OCI-LY1 (cell line): Measurements from ENCODE around the gene MAGI1.

Experiments
- H2AFZ ChIP-seq: fragments of 200-600 bp; sonication (generic), shearing (Covaris generic); 2 replicates; pipeline ENCODE4 v1.6.0; 2014; ENCODE audit warnings: antibody characterized with exemption, mild to moderate bottlenecking, low read length
- H3F3A ChIP-seq: fragments of 200-600 bp; sonication (generic), shearing (Covaris generic); 2 replicates; pipeline ENCODE4 v1.6.0; 2014; ENCODE audit warnings: mild to moderate bottlenecking, antibody characterized with exemption, low read length, moderate library complexity; ENCODE audit not compliant: insufficient read depth
- H3K27ac ChIP-seq: fragments of 200-600 bp; sonication (generic); 2 replicates; pipeline ENCODE4 v1.5.1; 2014; ENCODE audit warnings: low read length, mixed run types, mild to moderate bottlenecking, low read depth; ENCODE audit not compliant: poor library complexity, severe bottlenecking
- H3K27me3 ChIP-seq: fragments of 200-600 bp; sonication (generic); 2 replicates; pipeline ENCODE4 v1.6.0; 2014; ENCODE audit warnings: antibody characterized with exemption, mild to moderate bottlenecking, low read length, moderate library complexity; ENCODE audit not compliant: insufficient read depth
- H3K36me3 ChIP-seq: fragments of 200-600 bp; sonication (generic); 2 replicates; pipeline ENCODE4 v1.6.1; 2014; ENCODE audit warnings: mild to moderate bottlenecking, antibody characterized with exemption, low read length, moderate library complexity, mixed read lengths; ENCODE audit not compliant: insufficient read depth
- H3K4me1 ChIP-seq: fragments of 200-600 bp; sonication (generic); 2 replicates; pipeline ENCODE4 v1.5.1; 2014; ENCODE audit warnings: mild to moderate bottlenecking, low read length, moderate library complexity; ENCODE audit not compliant: insufficient read depth, severe bottlenecking
- H3K4me2 ChIP-seq: fragments of 200-600 bp; sonication (generic), shearing (Covaris generic); 2 replicates; pipeline ENCODE4 v1.6.1; 2014; ENCODE audit warnings: low read length
- H3K4me3 ChIP-seq: fragments of 200-600 bp; sonication (generic); 2 replicates; pipeline ENCODE4 v1.5.1; 2014; ENCODE audit warnings: low read length, low read depth, mild to moderate bottlenecking, mixed read lengths; ENCODE audit not compliant: poor library complexity, severe bottlenecking
- H3K79me2 ChIP-seq: fragments of 200-600 bp; shearing (Covaris generic); 2 replicates; pipeline ENCODE4 v1.6.1; 2016; ENCODE audit warnings: mixed run types, low read length, mixed read lengths; ENCODE audit not compliant: insufficient read depth
- H3K9ac ChIP-seq: fragments of 200-600 bp; sonication (generic), shearing (Covaris generic); 2 replicates; pipeline ENCODE4 v1.6.1; 2014; ENCODE audit warnings: mild to moderate bottlenecking, low read length, mixed read lengths
- H3K9me2 ChIP-seq: fragments of 200-600 bp; sonication (generic), shearing (Covaris generic); 2 replicates; pipeline ENCODE4 v1.6.1; 2014; ENCODE audit warnings: low read depth, mild to moderate bottlenecking, low read length, mixed read lengths
- H3K9me3 ChIP-seq: fragments of 200-600 bp; shearing (Covaris generic); 2 replicates; pipeline ENCODE4 v1.6.1; 2014; ENCODE audit warnings: low read length, mixed read lengths
- H4K20me1 ChIP-seq: fragments of 200-600 bp; sonication (generic), shearing (Covaris generic); 2 replicates; pipeline ENCODE4 v1.6.0; 2016; ENCODE audit warnings: mild to moderate bottlenecking, low read length; ENCODE audit not compliant: insufficient read depth
- EZH2 ChIP-seq: fragments of 200-600 bp; sonication (generic), shearing (Covaris generic); IDR thresholded peaks from 2 replicates; pipeline ENCODE4 v1.8.0; 2017; ENCODE audit warnings: borderline replicate concordance, mixed run types, mild to moderate bottlenecking, antibody characterized with exemption, low read length, moderate library complexity, mixed read lengths
- TF ChIP-seq, protein P1 (sequence below): fragments of 200-600 bp; sonication (generic), shearing (Covaris generic); IDR thresholded peaks from 2 replicates; pipeline ENCODE4 v1.5.1; 2017; ENCODE audit warnings: mild to moderate bottlenecking, antibody characterized with exemption, low read length, moderate library complexity, mixed read lengths

MAGI1 gene

GRCh38 chr3:65556934-65557577 lies 481.7 kb downstream of the MAGI1 start:
- Histone ChIP-seq H3K9ac (no peak overlapping the region), H3K9me2 (no peaks in the 10 kb centered on the region), H3K4me3 (no peak overlapping the region), H3K4me2 (no peak overlapping the region), H3K36me3 (no peaks in the 10 kb centered on the region), H3K4me1 (no peaks in the 10 kb centered on the region), H4K20me1 (no peaks in the 10 kb centered on the region), H3K27me3 (no peaks in the 10 kb centered on the region), H3K79me2 (no peaks in the 10 kb centered on the region), H3K27ac (no peak overlapping the region), H2AFZ (no peak overlapping the region), H3K9me3 (no peaks in the 10 kb centered on the region), H3F3A (no peaks in the 10 kb centered on the region)
- TF ChIP-seq, protein P1, sequence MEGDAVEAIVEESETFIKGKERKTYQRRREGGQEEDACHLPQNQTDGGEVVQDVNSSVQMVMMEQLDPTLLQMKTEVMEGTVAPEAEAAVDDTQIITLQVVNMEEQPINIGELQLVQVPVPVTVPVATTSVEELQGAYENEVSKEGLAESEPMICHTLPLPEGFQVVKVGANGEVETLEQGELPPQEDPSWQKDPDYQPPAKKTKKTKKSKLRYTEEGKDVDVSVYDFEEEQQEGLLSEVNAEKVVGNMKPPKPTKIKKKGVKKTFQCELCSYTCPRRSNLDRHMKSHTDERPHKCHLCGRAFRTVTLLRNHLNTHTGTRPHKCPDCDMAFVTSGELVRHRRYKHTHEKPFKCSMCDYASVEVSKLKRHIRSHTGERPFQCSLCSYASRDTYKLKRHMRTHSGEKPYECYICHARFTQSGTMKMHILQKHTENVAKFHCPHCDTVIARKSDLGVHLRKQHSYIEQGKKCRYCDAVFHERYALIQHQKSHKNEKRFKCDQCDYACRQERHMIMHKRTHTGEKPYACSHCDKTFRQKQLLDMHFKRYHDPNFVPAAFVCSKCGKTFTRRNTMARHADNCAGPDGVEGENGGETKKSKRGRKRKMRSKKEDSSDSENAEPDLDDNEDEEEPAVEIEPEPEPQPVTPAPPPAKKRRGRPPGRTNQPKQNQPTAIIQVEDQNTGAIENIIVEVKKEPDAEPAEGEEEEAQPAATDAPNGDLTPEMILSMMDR: no peak
- TF ChIP-seq EZH2: no peak

- Histone ChIP-seq H3K27ac (no peak overlapping the region), H3K9me3 (no peaks in the 10 kb centered on the region), H3K4me3 (no peak overlapping the region), H3K79me2 (no peaks in the 10 kb centered on the region), H3K36me3 (no peaks in the 10 kb centered on the region), H4K20me1 (no peaks in the 10 kb centered on the region), H3K9me2 (no peaks in the 10 kb centered on the region), H3K27me3 (no peaks in the 10 kb centered on the region), H3K4me2 (no peak overlapping the region), H2AFZ (no peak overlapping the region), H3K4me1 (no peaks in the 10 kb centered on the region), H3F3A (no peaks in the 10 kb centered on the region), H3K9ac (no peak overlapping the region)
- TF ChIP-seq, protein P1: no peak
- TF ChIP-seq EZH2: no peak
Observed at GRCh38 chr3:65552434-65552833, 486.3 kb downstream of the MAGI1 start.

DNA sequence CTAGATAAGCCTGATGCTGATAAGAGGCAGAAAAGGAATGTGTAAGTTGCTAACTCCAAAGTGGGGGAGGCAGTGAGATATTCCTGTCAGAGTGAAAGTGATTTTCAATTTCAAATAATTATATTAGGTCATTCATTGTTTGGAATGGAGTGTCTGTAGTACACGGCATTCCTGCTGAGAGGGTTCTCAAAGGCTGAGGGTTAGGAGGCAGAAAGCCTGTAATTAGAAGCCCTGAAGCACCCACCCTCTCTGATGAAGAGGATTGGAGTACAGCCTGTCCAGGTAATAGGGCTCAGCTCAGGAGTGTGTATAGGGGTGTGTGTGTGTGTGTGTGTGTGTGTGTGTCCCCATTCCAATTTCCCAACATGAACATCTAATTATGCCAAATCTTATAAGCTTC lies 486.8 kb downstream of the MAGI1 start:
- Histone ChIP-seq H3K9ac (no peak overlapping the region), H3K79me2 (no peaks in the 10 kb centered on the region), H3K4me1 (no peaks in the 10 kb centered on the region), H3K9me3 (no peaks in the 10 kb centered on the region), H3K27ac (no peak overlapping the region), H2AFZ (no peak overlapping the region), H4K20me1 (no peaks in the 10 kb centered on the region), H3K27me3 (no peaks in the 10 kb centered on the region), H3K4me3 (no peak overlapping the region), H3F3A (no peaks in the 10 kb centered on the region), H3K4me2 (no peak overlapping the region), H3K36me3 (no peaks in the 10 kb centered on the region), H3K9me2 (no peaks in the 10 kb centered on the region)
- TF ChIP-seq, protein P1: no peak
- no peak for TF ChIP-seq EZH2
